OCI-LY7 (cell line): ENCODE data around the gene COMP. TPM values are rescaled to one million over a fixed set of nuclear protein-coding genes. Genes with fewer than 3 reads are reported as not detected.

Experiments
- BruUV-seq: library from RNA; stranded (reverse); fragments of 400-500 nt; replicated peaks from 2 replicates; lab custom pipeline; 2021; lab: Mats Ljungman, UMichigan
- CTCF ChIA-PET: fragments of 300-600 bp; sonication (Branson Sonifier 250); formaldehyde crosslinking; loops from one replicate; lab custom pipeline; 2022; ENCODE audit warnings: antibody characterized with exemption; ENCODE audit not compliant: unreplicated experiment; lab: Charles Lee
- POLR2A ChIA-PET: fragments of 300-600 bp; sonication (Branson Sonifier 250); formaldehyde crosslinking; loops from one replicate; lab custom pipeline; 2022; ENCODE audit warnings: antibody characterized with exemption; lab: Charles Lee
- DNase-seq: peaks from one replicate; pipeline ENCODE4 v3.0.0-alpha.2; 2015; ENCODE audit warnings: low spot score
- H2AFZ ChIP-seq: fragments of 200-600 bp; sonication (generic), shearing (Covaris generic); 2 replicates; pipeline ENCODE4 v1.6.1; 2014; ENCODE audit warnings: mild to moderate bottlenecking, antibody characterized with exemption, low read length, moderate library complexity
- H3K27ac ChIP-seq: fragments of 200-600 bp; sonication (generic); 2 replicates; pipeline ENCODE4 v1.5.1; 2014; ENCODE audit warnings: mixed run types, low read depth, mild to moderate bottlenecking, moderate library complexity, low read length, inconsistent platforms; ENCODE audit not compliant: poor library complexity, severe bottlenecking
- H3K36me3 ChIP-seq: fragments of 200-600 bp; sonication (generic); 2 replicates; pipeline ENCODE4 v1.6.1; 2014; ENCODE audit warnings: mild to moderate bottlenecking, antibody characterized with exemption, low read length, moderate library complexity, mixed read lengths; ENCODE audit not compliant: insufficient read depth
- H3K4me1 ChIP-seq: fragments of 200-600 bp; sonication (generic); 2 replicates; pipeline ENCODE4 v1.5.1; 2014; ENCODE audit warnings: mild to moderate bottlenecking, low read length; ENCODE audit not compliant: insufficient read depth, poor library complexity, severe bottlenecking
- H3K4me2 ChIP-seq: fragments of 200-600 bp; sonication (generic); 2 replicates; pipeline ENCODE4 v1.6.1; 2014; ENCODE audit warnings: mild to moderate bottlenecking, low read length
- H3K4me3 ChIP-seq: fragments of 200-600 bp; sonication (generic); 2 replicates; pipeline ENCODE4 v1.5.1; 2014; ENCODE audit warnings: mild to moderate bottlenecking, low read depth, low read length; ENCODE audit not compliant: poor library complexity, severe bottlenecking
- H3K79me2 ChIP-seq: fragments of 200-600 bp; sonication (generic); 2 replicates; pipeline ENCODE4 v1.6.1; 2016; ENCODE audit warnings: low read depth, mild to moderate bottlenecking, low read length, moderate library complexity, mixed read lengths; ENCODE audit not compliant: insufficient read depth
- H3K9me2 ChIP-seq: fragments of 200-600 bp; sonication (generic); 2 replicates; pipeline ENCODE4 v1.6.1; 2016; ENCODE audit warnings: mild to moderate bottlenecking, low read length, mixed read lengths; ENCODE audit not compliant: insufficient read depth
- H3K9me3 ChIP-seq: fragments of 200-600 bp; sonication (generic); 2 replicates; pipeline ENCODE4 v1.6.1; 2014; ENCODE audit warnings: mild to moderate bottlenecking, mixed run types, low read length, mixed read lengths
- H4K20me1 ChIP-seq: fragments of 200-600 bp; sonication (generic); 2 replicates; pipeline ENCODE4 v1.6.1; 2014; ENCODE audit warnings: mild to moderate bottlenecking, antibody characterized with exemption, low read length, moderate library complexity, mixed read lengths; ENCODE audit not compliant: insufficient read depth
- EZH2phosphoT487 ChIP-seq: fragments of 200-600 bp; sonication (generic); IDR thresholded peaks from 2 replicates; pipeline ENCODE4 v1.6.1; 2018; ENCODE audit warnings: low read depth, borderline replicate concordance, mild to moderate bottlenecking, mixed run types, antibody characterized with exemption, low read length, moderate library complexity, mixed read lengths
- intact Hi-C: fragments of 100-400 bp; cut with micrococcal nuclease; formaldehyde crosslinking; loops from one replicate; pipeline ENCODE4 v1.10.0; 2022; ENCODE audit not compliant: unreplicated experiment
- total RNA-seq, 2 experiments: library from RNA; depleted of rRNA in 1 of 2; stranded (reverse); fragments of >200 nt in 1 of 2; shearing (Covaris generic) in 1 of 2; gene quantifications; 2 replicates each; pipeline ENCODE4 v1.2.3, GENCODE V29; 2014 to 2022
- TF ChIP-seq, protein P1 (sequence below): fragments of 200-600 bp; sonication (generic); conservative IDR thresholded peaks from 2 replicates; pipeline ENCODE4 v1.5.1; 2014; ENCODE audit warnings: mild to moderate bottlenecking, antibody characterized with exemption, low read length, moderate library complexity, mixed read lengths

Gene COMP
- total RNA-seq, 2 experiments from 2014 or later, result not detected

DNA sequence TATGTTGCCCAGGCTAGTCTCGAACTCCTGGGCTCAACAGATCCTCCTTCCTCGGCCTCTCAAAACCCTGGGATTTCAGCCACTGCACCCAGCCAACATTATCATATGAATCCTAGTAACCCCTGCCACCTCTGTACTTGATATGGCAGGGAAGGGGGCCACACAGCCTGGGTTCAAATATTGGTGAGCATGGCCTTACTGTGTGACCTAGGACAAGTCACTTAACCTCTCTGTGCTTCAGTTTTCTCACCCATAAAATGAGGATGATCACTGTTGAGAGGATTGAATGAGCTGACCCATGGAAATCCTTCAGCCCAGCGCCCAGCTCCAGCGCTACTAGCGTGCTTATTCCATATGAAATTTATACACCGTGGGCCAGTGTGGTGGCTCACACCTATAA is 3.6 kb upstream of the COMP start:
- DNase-seq, result no peak
- Histone ChIP-seq H3K4me3 (no peak overlapping the region), H3K9me2 (no peaks in the 10 kb centered on the region), H3K79me2 (no peaks in the 10 kb centered on the region), H3K4me1 (no peaks in the 10 kb centered on the region), H4K20me1 (no peaks in the 10 kb centered on the region), H3K36me3 (no peaks in the 10 kb centered on the region), H3K27ac (no peak overlapping the region), H3K9me3 (no peaks in the 10 kb centered on the region), H2AFZ (no peak overlapping the region), H3K4me2 (no peak overlapping the region)
- CTCF ChIA-PET, result no interaction called here
- no TSS peak for BruUV-seq
- TF ChIP-seq, protein P1, sequence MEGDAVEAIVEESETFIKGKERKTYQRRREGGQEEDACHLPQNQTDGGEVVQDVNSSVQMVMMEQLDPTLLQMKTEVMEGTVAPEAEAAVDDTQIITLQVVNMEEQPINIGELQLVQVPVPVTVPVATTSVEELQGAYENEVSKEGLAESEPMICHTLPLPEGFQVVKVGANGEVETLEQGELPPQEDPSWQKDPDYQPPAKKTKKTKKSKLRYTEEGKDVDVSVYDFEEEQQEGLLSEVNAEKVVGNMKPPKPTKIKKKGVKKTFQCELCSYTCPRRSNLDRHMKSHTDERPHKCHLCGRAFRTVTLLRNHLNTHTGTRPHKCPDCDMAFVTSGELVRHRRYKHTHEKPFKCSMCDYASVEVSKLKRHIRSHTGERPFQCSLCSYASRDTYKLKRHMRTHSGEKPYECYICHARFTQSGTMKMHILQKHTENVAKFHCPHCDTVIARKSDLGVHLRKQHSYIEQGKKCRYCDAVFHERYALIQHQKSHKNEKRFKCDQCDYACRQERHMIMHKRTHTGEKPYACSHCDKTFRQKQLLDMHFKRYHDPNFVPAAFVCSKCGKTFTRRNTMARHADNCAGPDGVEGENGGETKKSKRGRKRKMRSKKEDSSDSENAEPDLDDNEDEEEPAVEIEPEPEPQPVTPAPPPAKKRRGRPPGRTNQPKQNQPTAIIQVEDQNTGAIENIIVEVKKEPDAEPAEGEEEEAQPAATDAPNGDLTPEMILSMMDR, result no peak
- TF ChIP-seq EZH2phosphoT487, result no peak
- intact Hi-C loops, result no loop called here
- POLR2A ChIA-PET, result no interaction called here

DNA sequence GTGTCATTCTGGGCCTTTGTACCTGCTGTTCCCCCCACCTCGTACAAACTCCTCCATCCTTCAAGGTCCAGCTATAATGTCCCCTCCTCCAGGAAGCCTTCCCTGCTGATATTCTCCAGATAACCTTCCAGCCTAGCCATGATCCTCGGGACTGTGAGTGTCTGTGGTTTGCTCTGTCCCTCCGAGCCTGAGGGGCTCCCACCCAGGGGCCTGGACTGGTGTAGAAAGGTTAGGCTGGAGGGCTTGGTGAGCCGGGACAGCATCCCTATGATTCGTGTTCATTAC is 2.9 kb upstream of the COMP start:
- TF ChIP-seq EZH2phosphoT487, result no peak
- TF ChIP-seq, protein P1, result no peak
- Histone ChIP-seq H3K4me1 (no peaks in the 10 kb centered on the region), H4K20me1 (no peaks in the 10 kb centered on the region), H3K9me3 (no peaks in the 10 kb centered on the region), H2AFZ (no peak overlapping the region), H3K4me3 (no peak overlapping the region), H3K79me2 (no peaks in the 10 kb centered on the region), H3K27ac (no peak overlapping the region), H3K9me2 (no peaks in the 10 kb centered on the region), H3K4me2 (no peak overlapping the region), H3K36me3 (no peaks in the 10 kb centered on the region)
- DNase-seq, result no peak
- intact Hi-C loops, result no loop called here
- no TSS peak for BruUV-seq
- POLR2A ChIA-PET, result no interaction called here
- CTCF ChIA-PET, result no interaction called here

DNA sequence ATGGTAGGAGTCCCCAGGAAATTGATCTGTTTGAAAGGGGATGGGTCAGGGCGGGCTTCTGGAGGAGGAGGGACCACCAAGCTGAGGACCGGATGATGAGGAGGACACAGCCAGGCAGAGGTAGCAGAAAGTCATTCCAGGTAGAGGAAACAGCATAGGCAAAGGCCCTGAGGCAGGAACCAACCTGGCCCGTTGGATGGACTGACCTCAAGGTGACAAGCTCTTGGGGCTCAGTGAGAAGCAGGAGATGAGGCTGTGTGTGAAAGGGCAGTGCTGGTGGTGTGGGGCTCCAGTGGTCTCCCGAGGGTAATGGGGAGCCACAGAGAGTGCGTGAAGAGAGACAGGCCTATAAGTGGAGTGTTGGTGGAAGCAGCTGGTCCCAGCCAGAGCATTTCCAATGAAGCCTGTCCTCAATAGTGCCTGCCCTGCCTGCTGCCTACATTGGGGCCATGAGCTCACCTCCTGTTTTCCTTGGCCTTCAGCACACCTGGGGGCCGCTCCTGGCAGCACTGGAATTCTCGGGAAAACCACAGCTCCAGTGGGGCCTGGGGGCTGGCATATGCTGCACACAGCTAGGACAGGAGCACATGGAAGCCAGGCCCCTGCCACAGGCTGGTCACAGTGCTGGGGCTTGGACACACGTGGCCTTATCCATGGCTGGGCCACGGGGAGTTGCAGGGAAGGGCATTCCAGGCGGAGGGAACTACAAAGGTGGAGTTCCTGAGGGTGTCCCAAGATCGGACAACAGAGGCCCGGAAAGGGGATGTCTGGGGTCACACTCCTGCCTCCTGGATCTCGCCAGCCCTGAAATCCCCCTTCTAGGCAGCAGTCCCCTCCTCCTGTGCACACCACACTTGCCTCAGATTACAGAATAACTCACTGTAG is 2.3 kb upstream of the COMP start:
- no TSS peak for BruUV-seq
- no peaks in the 10 kb centered on the region for H3K79me2 ChIP-seq
- CTCF ChIA-PET, result no interaction called here

More for the DNA sequence above, 2.3 kb upstream of the COMP start:
- Histone ChIP-seq H3K9me2 (no peaks in the 10 kb centered on the region), H2AFZ (no peak overlapping the region), H3K4me1 (no peaks in the 10 kb centered on the region), H3K4me2 (no peak overlapping the region), H4K20me1 (no peaks in the 10 kb centered on the region), H3K4me3 (no peak overlapping the region), H3K9me3 (no peaks in the 10 kb centered on the region), H3K27ac (no peak overlapping the region), H3K36me3 (no peaks in the 10 kb centered on the region)
- no peak for DNase-seq
- TF ChIP-seq, protein P1, result no peak
- TF ChIP-seq EZH2phosphoT487, result no peak
- intact Hi-C loops, result no loop called here
- POLR2A ChIA-PET, result interaction anchor here (0.6 kb wide), 1 partner anchor 86 kb away, joined by 3 read pairs; no protein-coding TSS in a partner anchor
